ENCODE data around the gene CLTB.
A peak's percentile ranks its signal among the peaks of the same experiment; 100 is the strongest.

CLTB gene

DNA sequence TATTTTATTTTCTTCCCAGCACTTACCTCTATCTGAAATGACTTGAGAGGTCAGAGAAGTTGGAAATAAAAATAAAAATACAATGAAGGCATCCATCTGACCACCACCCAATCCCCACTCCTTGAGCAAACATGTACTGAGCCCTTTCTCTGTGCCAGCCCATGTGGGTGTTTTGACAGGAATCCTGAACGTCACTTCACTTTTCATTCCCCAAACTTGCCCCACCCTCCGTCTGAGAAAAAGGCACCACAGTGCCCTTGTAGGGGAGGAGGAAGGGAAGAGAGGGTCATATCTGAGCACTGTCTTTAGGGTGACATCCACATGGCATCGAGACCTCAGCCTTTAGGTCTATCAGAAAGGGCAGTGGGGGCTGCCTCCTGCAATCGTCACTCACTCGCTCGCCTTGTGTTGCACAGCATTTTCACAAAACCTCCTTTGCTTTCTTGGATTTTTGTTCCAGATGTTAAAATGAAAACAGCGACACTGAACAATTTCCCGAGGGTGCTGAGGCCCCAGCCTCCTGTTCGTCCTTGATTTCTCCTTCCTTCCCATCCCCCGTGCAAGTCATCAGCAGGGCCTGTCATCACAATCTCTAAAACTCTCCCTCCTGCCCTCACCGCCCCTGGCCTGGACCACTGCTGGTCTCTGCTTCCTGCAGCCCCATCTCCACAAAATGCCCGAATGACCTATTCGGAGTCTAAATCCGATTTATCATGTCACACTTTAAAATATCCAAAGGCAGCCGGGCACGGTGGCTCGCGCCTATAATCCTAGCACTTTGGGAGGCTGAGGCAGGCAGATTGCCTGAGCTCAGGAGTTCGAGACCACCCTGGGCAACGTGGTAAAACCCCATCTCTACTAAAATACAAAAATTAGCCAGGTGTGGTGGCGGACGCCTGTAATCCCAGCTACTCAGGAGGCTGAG, 14.8 kb downstream of the CLTB start:
- no peak for ATAC-seq

DNA sequence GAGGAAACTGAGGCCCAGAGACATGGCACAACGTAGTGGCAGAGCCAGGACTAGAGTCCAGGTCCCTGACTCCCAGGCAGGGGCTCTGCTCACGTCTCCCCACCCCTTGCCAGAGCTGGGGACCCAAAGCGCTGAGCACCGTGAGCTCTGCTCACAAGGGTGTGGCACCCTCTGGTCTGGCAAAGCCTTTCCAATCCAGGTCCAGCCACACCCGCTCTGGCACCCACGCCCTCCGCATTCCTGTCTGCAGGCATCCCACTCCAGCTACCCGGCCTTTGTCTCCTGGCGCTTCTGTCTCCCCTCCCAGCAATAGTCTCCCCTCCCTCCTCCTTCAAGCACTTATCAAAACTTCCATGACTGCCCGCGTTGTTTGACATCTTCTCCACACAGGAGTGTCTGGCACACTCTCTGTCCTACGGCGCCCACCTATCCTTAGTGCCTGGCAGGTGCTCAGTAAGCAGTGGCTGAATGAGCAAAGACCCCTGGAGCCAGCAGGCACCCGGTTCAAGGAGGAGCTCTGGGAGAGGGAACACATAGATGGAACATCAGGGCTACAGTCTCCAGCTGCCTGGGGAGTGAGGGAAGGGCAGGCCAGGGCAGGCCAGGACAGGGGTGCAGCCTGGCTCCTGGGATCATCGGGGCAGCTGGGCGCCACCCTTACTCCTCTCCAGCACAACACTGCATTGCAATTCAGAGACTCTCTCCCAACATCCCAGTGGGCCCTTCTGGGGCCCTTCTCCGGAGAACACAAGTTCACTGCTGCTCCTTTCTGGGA, 15.8 kb downstream of the CLTB start:
- no peak for ATAC-seq

DNA sequence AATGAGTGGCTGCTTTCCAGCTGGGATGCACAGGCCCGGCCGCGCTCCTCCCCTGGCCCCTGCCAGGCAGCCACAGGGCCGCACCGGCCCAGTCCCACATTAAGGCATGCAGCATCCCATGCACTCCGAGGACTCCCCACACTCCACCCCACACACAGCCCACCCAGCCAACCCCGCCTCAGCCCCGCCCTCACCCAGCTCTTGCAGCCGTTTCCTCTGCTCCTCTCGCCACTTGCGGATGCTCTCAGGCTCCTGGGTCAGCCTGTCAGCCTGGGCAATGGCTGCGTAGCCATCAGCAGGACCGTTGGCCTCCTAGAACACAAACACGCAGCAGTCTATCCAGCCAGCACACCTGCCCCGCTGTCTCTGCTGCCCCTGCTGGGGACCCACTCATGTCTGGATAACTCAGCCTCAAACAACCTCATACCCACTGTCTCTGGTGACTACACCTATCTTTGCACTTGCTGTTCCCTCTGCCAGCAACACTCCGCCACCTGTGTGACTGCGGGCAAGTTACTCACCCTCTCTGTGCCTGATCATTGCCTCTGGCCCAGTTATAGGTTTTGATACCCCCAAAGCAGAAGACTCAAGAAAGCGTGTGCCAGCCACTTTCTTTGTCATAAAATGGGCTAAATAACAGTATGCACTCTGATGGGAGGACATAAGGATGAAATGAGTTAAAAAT, 18.5 kb downstream of the CLTB start:
- no peak for ATAC-seq

DNA sequence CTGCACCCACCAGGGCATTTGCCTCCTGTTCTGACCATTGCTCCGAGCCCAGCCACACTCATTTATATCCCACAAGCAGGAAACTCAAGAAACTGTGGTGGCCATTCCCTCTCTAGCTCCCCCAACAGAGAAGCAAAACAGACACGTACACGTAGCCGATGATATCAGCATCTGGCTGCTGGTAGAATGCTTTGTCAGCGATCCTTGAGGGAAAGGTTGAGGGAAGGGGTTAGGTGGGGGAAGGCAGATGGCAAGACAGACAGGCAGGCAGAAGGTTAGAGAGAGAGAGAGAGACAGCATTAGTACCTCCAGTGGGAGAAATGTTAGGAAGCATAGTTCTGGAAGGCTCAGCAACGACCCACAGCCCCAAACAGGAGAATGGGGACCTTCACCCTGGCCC, 20.0 kb downstream of the CLTB start:
- no peak for ATAC-seq

DNA sequence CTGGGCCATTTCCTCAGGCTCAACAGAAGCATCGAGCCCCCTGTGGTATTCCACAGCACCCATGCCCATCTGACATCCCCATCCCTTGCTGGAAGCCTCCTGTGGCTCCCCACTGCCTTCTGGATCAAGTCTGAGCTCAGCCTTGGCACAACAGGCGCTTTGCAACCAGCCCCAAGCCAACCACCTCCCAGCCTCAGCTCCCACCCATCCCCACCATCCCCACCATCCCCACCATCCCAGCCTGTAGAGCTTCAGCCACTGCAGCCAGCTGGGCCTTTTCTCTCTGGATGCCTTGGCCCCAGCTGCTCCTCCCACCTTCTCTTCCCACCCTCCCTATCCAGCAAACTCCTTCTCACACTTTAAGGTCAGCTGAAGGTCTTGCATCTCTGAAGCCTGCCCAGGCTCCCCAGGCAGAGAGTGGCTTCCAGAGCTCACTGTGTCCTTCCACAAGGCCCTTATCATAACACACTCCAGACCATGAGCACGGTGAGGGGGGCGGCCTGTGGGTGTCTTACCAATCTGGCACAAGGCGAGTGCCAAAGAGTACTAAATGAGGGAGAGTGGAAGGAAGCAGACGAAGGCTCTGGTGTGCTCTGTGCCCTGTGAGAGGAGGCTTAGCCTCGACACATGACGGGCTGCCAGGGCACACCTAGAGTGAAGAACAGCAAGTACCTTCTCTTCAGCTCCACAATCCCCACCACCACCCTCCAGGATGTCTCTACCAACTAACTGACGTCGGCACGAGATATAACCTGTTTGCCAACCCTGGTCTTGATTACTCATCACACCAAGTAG, 21.3 kb downstream of the CLTB start:
- ATAC-seq, result no peak

DNA sequence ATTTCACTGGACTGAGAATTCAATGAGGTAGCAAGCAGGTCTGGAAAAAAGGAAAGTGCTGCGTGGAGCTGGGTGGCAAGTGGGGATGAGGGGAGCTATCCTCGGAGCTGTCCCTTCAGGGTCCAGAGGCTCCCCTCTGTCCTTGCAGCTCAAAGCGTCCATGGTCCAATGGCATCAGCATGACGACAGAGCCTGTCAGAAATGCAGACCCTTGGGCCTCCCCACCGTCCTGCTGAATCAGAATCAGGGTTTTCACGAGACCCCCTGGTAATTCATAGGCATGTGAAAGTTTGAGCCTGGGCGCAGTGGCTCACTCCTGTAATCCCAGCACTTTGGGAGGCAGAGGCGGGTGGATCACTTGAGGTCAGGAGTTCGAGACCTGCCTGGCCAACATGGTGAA, 22.2 kb downstream of the CLTB start:
- ATAC-seq, result no peak

DNA sequence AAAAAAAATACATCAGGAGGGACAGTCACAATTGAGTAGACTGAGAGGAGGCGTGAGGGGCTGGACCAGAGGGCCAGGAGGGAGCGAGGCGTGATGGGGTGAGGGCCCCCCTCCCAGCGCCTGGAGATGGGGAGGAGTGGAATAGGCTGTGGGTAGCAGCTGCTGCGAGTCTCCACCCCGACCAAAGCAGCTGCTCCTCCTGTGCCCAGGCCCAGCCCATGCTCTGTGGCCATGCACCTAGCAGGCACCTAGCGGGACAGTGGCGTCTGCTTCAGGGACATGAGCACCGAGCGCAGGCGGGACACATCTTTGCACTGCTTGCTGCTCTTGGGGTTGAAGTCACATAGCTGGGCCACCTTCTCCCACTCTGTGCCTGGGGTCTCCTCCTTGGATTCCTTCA, 23.8 kb downstream of the CLTB start:
- ATAC-seq, result no peak

DNA sequence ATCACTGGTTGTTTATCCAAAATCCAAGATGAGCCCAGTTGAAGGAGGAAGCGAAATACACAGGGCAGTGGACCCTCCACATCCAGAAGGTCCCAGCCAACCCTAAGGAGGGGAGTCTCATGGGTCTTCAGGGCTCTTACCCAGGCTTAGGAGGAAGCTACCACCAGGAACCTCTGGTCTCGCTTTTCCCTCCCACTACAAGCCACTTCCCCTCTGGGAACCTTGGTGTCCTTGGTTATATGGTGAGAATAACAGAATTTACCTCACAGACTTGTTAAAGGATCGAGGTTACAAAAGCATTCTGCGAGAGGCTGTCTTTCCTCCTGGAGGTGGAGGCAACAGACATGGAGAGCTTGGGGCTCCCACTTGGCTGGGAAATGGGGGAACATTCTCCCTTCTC, 24.3 kb downstream of the CLTB start:
- ATAC-seq, result no peak

DNA sequence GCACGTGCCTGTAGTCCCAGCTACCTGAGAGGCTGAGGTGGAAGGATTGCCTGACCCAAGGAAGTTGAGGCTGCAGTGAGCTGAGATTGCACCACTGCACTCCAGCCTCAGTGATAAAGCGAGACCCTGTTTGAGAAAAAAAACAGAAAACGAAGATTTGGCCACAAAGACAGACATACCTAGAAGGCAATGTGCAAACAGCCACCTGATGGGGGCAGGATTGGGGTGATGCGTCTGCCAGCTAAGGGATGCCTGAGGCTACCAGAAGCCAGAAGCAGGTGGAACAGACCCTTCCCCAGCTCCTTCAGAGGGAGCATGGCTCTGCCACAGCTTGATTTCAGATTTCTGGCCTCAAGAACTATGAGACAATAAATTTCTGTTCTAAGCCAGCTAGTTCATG, 24.9 kb downstream of the CLTB start:
- ATAC-seq, result no peak

DNA sequence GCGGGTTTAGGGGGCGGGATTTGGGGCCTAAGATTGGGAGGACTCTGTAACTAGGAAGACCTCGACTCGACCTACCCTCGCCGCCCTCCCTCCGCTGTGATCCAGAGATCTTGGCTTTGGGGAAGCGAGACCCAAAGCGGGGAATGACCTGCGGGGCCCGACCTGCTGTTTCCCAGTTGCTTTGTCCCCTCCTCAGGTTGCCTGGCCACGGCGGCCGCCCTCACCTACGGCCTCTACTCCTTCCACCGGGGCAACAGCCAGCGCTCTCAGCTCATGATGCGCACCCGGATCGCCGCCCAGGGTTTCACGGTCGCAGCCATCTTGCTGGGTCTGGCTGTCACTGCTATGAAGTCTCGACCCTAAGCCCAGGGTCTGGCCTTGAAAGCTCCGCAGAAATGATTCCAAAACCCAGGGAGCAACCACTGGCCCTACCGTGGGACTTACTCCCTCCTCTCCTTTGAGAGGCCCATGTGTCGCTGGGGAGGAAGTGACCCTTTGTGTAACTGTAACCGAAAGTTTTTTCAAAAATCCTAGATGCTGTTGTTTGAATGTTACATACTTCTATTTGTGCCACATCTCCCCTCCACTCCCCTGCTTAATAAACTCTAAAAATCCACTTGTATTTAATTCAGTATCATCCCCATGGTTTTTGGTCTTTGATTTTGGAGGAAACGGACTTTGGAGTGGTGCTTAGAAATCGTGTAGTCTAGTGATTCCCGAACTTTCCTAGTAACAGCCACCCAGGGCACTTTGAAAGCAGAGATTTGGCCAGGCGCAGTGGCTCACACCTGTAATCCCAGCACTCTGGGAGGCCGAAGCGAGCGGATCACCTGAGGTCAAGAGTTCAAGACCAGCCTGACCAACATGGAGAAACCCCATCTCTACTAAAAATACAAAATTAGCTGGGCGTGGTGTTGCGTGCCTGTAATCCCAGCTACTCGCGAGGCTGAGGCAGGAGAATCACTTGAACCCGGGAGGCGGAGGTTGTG, 26.9 kb downstream of the CLTB start:
- ATAC-seq, result peak; percentile 24 to 32

DNA sequence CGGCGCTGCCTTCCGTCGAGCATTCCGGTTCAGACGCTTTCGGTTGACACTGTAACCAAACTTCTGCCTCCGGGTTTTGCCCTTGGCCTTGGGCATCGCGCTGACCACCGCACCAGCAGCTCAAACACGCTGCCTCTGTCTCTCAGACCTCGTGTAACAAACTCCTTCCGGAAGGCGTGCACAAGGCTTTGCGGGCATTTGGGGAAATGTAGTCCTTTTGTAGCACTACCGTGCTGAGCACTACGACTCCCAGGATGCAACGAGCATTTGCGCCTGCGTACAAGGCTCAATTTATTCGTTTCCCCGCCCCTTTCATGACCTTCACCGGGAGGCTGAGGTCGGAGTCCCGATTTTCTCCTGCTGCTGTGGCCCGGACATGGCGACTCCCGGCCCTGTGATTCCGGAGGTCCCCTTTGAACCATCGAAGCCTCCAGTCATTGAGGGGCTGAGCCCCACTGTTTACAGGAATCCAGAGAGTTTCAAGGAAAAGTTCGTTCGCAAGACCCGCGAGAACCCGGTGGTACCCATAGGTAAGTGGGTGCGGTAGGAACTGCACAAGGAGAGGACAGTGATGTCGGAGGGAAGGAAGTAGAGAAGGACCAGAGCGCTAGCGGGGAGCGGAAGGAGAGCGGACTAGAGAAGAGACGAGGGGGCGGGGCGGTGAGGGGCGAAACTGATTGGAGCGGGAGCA, 27.8 kb downstream of the CLTB start, which contains the start of the genes HIGD2A and NOP16:
Gene HIGD2A (plus strand): TSS at position 308 of the 691 bp plus-strand sequence. CDS start 69 bp downstream, at position 377.
Gene NOP16 (minus strand): TSS at position 155 of the 691 bp plus-strand sequence. CDS start 59 bp downstream, at position 96.
- peak; percentile 90 to 93 for ATAC-seq

DNA sequence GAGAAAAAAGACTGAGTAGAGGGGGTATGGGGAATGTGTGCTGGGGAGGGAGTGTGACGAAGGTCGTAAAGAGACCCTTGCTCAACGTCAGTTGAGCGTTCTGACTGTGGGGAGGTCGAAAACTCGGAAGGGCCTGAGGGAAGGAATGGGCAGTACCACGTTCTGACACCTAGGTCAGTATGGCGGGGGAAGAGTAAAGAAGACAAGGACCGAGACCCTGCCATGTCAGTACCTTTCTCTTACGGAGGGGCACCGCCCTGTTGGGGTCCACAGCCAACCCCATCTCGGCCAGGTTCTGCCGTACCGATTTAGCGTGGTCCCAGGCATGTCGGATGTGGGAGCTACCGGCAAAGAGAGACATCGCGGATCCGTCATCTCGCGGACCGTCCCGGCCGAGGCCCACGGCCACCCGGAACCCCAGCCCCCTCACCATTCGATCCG, 28.3 kb downstream of the CLTB start:
- ATAC-seq, result no peak

DNA sequence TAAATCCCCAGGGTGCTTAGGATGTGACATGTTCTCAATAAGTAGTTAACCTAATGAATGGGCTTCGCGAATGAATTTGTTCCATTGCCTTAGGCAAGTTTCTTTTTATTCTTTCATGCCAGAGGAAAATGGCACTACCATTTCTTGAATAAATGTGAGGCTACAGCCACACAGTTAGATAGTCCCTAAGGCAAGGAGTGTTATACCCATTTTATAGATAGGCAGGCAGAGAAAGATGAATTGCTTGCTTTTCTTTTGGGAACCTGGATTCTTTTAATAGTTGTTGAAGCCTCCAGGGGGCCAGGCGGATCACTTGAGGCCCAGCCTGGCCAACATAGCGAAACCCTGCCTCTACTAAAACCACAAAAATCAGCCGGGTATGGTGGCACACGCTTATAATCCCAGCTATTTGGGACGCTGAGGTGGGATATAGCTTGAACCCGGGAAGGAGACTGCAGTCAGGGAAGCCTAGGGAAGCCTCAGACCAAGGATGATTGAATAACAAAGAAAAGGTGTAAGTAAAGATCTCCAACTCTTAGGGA, 28.9 kb downstream of the CLTB start:
- ATAC-seq, result no peak

DNA sequence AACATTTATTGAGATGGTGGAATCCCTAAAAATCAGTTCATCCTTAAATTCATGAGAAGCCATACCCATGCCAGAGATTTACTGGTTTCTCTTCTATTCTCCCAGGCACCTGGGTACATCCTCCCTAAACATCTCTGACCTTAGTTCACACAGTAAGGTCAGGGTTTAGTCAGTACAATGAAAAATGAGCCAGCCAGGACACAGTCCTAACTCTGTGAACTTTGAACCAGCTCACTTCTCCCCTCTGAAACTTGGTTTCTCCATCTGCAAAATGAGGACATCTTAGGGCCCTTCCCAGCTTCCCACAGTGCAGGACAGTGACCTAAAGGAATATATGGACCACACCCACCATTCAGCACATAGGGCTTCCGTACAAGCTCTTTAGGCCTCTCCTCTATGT, 29.8 kb downstream of the CLTB start:
- ATAC-seq, result no peak

DNA sequence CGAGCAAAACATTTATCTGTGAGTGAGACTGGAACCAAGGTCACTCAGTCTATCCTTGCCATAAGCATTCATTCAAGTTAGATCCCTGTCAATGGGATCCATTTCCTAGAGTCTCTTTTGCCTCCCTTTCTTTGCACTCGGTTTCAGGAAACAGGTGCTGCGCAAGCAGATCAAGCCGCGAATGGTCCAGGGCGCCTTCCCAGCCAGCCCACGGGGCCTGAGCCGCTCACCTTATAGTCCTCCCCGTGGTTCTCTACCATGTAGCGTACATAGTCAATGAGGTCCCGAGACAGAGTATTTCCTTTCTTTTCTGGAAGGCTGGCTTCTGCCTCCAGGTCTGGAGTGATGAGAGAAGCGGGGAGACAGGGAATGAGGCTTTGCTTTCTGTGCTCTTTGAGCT, 31.3 kb downstream of the CLTB start:
- ATAC-seq, result no peak

DNA sequence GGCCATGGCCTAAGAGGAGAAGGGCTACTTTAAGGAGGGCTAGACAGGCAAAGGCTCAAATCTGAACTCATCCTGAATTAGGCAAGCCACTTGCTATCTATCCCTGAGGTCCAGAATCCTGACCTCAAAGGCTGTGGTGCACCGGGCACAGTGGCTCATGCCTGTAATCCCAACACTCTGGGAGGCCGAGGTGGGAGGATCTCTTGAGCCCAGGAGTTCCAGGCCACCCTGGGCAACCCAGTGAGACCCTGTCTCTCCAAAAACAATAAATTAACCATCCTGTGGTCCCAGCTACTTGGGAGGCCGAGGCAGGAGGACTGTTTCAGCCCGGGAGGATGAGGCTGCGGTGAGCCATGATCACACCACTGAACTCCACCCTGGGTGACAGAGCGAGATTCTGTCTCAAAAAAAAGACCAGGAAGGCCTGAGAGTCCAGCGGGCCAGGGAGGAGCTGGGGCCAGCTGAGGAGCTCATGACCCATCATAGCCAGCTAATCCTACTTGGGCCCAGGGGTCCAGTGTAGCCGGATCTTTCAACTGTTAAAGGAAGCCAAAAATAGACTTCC, 31.9 kb downstream of the CLTB start:
- no peak for ATAC-seq

DNA sequence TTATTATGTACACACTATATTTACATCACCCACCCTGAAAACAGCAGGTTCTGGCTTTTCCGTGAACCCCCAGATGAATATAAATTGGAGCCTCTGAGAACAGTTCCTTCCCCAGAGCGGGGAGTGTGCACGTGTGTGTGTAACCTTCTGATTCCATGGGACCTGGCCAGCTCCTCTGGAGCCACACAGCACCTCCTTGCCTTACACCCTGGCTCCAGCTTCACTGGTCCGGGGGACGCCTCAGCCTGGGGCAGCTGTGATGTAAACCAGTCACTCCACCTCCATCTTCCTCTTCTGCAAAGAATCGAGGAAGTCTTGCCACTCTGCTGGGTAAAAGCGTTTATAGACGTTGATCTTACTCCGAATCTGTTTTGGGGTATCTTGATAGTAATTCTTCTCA, 32.4 kb downstream of the CLTB start:
- no peak for ATAC-seq

DNA sequence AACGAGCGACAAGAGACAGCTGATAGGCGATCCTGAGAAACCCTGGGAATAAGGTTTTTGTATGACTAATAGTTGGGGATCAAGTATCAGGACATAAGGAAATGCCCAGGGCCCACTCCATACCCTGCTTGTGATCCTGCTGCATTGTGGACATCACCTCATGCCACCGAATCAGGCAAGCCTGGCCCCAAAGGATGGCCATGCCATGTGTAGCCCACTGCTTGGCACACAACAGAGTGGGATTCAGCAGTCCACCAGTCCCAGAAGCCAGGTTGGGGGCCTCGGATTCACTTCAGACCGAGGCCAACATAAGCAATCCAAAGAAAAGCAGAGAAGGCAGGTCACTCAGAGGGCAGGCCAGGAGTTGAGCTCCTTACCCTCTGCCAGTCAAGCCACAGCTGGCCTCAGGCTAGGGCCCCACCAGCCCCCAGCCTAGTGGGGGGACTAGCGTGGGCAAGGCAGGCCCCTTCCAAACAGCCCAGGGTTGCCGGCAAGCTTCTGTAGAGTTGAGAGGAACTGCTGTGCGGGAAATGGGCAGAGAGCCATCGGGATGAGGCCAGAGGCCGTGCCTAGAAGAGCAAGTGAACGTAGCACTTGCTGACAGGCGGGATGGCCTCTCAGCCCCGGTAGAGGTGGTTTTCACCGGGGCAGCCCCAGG, 33.0 kb downstream of the CLTB start:
- ATAC-seq, result no peak

DNA sequence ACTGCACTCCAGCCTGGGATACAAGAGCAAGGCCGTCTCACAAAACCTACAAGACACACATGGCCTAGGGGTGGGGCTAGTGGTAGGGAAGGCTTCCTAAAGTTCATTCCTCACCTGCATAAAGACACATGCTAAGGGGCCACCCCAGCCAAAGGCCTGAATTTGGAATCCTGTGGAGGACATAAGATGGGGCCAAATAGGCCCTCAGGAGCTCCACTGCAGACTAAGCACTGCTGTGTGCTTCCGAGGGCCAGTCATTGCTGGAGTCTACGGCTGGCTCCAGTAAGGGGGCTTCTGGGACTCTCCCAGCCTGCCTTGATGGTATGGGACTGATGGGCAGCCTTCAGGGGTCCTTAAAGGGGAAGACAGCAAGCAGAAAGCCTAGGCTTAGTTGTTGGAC, 33.6 kb downstream of the CLTB start:
- ATAC-seq, result no peak
